IPS-18c (cell line): ENCODE data around the gene FHIT.

ENCODE experiments used
- H3K4me3 ChIP-seq: 2 replicates; pipeline ENCODE4 v1.7.0; 2013; ENCODE audit warnings: low read depth, mild to moderate bottlenecking, low read length, moderate library complexity; ENCODE audit not compliant: insufficient read depth
- H3K9me3 ChIP-seq: one replicate; pipeline ENCODE4 v1.6.1; 2013; ENCODE audit warnings: mild to moderate bottlenecking, low read length, moderate library complexity; ENCODE audit not compliant: control insufficient read depth, insufficient read depth

Gene FHIT

GRCh38 chr3:60383345-60383744, 867.9 kb downstream of the FHIT start:
- H3K9me3 ChIP-seq: no peaks in the 10 kb centered on the region
- no peak overlapping the region for H3K4me3 ChIP-seq

GRCh38 chr3:60366486-60366885, 884.8 kb downstream of the FHIT start:
- Histone ChIP-seq H3K9me3 (no peaks in the 10 kb centered on the region), H3K4me3 (no peak overlapping the region)

- H3K9me3 ChIP-seq: no peaks in the 10 kb centered on the region
- no peak overlapping the region for H3K4me3 ChIP-seq
These were observed 885.9 kb downstream of the FHIT start for GRCh38 chr3:60365360-60365759.

- Histone ChIP-seq H3K4me3 (no peak overlapping the region), H3K9me3 (no peaks in the 10 kb centered on the region)
These were observed 886.8 kb downstream of the FHIT start for GRCh38 chr3:60364475-60364874.

GRCh38 chr3:60363817-60364216, 887.4 kb downstream of the FHIT start:
- Histone ChIP-seq H3K4me3 (no peak overlapping the region), H3K9me3 (no peaks in the 10 kb centered on the region)

GRCh38 chr3:60355825-60356224, 895.4 kb downstream of the FHIT start:
- Histone ChIP-seq H3K4me3 (no peak overlapping the region), H3K9me3 (no peaks in the 10 kb centered on the region)

- Histone ChIP-seq H3K9me3 (no peaks in the 10 kb centered on the region), H3K4me3 (no peak overlapping the region)
These were observed 899.8 kb downstream of the FHIT start for GRCh38 chr3:60351481-60351880.

- H3K4me3 ChIP-seq: no peak overlapping the region
- H3K9me3 ChIP-seq: no peaks in the 10 kb centered on the region
These were observed 906.9 kb downstream of the FHIT start for GRCh38 chr3:60344340-60344739.

- H3K9me3 ChIP-seq: no peaks in the 10 kb centered on the region
- H3K4me3 ChIP-seq: no peak overlapping the region
These were observed 907.4 kb downstream of the FHIT start for GRCh38 chr3:60343831-60344230.

- Histone ChIP-seq H3K4me3 (no peak overlapping the region), H3K9me3 (no peaks in the 10 kb centered on the region)
These were observed 911.9 kb downstream of the FHIT start for GRCh38 chr3:60339304-60339703.

GRCh38 chr3:60337421-60337820, 913.8 kb downstream of the FHIT start:
- Histone ChIP-seq H3K4me3 (no peak overlapping the region), H3K9me3 (no peaks in the 10 kb centered on the region)

- Histone ChIP-seq H3K9me3 (no peaks in the 10 kb centered on the region), H3K4me3 (no peak overlapping the region)
These were observed 915.2 kb downstream of the FHIT start for GRCh38 chr3:60336061-60336460.

- H3K9me3 ChIP-seq: no peaks in the 10 kb centered on the region
- H3K4me3 ChIP-seq: no peak overlapping the region
These were observed 917.5 kb downstream of the FHIT start for GRCh38 chr3:60333710-60334109.

- Histone ChIP-seq H3K4me3 (no peak overlapping the region), H3K9me3 (no peaks in the 10 kb centered on the region)
These were observed 921.1 kb downstream of the FHIT start for GRCh38 chr3:60330107-60330506.

- Histone ChIP-seq H3K4me3 (no peak overlapping the region), H3K9me3 (no peaks in the 10 kb centered on the region)
These were observed 925.6 kb downstream of the FHIT start for GRCh38 chr3:60325610-60326170.

- Histone ChIP-seq H3K9me3 (no peaks in the 10 kb centered on the region), H3K4me3 (no peak overlapping the region)
These were observed 927.6 kb downstream of the FHIT start for GRCh38 chr3:60323651-60324050.

- H3K9me3 ChIP-seq: no peaks in the 10 kb centered on the region
- no peak overlapping the region for H3K4me3 ChIP-seq
These were observed 928.1 kb downstream of the FHIT start for GRCh38 chr3:60323180-60323579.

GRCh38 chr3:60322298-60322856, 928.9 kb downstream of the FHIT start:
- H3K9me3 ChIP-seq: no peaks in the 10 kb centered on the region

GRCh38 chr3:60319179-60319858, 931.9 kb downstream of the FHIT start:
- H3K4me3 ChIP-seq: no peak overlapping the region

More at GRCh38 chr3:60322298-60322856, 928.9 kb downstream of the FHIT start:
- no peak overlapping the region for H3K4me3 ChIP-seq

More at GRCh38 chr3:60319179-60319858, 931.9 kb downstream of the FHIT start:
- no peaks in the 10 kb centered on the region for H3K9me3 ChIP-seq
